GM19468 (cell line): ENCODE data around the gene KLK13.

Source experiments
- ATAC-seq: cut with Tn5 transposase; IDR thresholded peaks from one replicate; pipeline ENCODE4 v1.9.1; 2021; ENCODE audit warnings: mild to moderate bottlenecking, moderate library complexity, moderate number of reproducible peaks; ENCODE audit not compliant: unreplicated experiment; ENCODE audit errors: extremely low read depth

The KLK13 gene

GRCh38 chr19:51093510-51094345 lies 28.8 kb upstream of the KLK13 start:
- ATAC-seq, result no peak

- no peak for ATAC-seq
Measured at GRCh38 chr19:51093101-51093500, 28.2 kb upstream of the KLK13 start.

- no peak for ATAC-seq
Measured at GRCh38 chr19:51091895-51092873, 27.3 kb upstream of the KLK13 start.

- ATAC-seq, result no peak
Measured at GRCh38 chr19:51091126-51091525, 26.2 kb upstream of the KLK13 start.

- ATAC-seq, result no peak
Measured at GRCh38 chr19:51090471-51090870, 25.6 kb upstream of the KLK13 start.

- ATAC-seq, result no peak
Measured at GRCh38 chr19:51089786-51090185, 24.9 kb upstream of the KLK13 start.

GRCh38 chr19:51086153-51086850 lies 21.4 kb upstream of the KLK13 start:
- no peak for ATAC-seq

GRCh38 chr19:51084505-51084904 lies 19.6 kb upstream of the KLK13 start:
- ATAC-seq, result no peak

GRCh38 chr19:51083783-51084182 lies 18.9 kb upstream of the KLK13 start:
- ATAC-seq, result no peak

GRCh38 chr19:51083181-51083580 lies 18.3 kb upstream of the KLK13 start:
- ATAC-seq, result no peak

GRCh38 chr19:51082611-51083010 lies 17.7 kb upstream of the KLK13 start, which contains the start of gene KLK14:
Gene KLK14 (minus strand): TSS chr19:51082887. CDS start chr19:51082614, 273 bp downstream.
- ATAC-seq, result no peak

- ATAC-seq, result no peak
Measured at GRCh38 chr19:51081476-51081875, 16.6 kb upstream of the KLK13 start.

GRCh38 chr19:51079481-51080110 lies 14.7 kb upstream of the KLK13 start:
- ATAC-seq, result no peak

- ATAC-seq, result no peak
Measured at GRCh38 chr19:51078731-51079130, 13.8 kb upstream of the KLK13 start.

GRCh38 chr19:51078104-51078503 lies 13.2 kb upstream of the KLK13 start:
- ATAC-seq, result no peak

GRCh38 chr19:51076631-51077213 lies 11.8 kb upstream of the KLK13 start:
- no peak for ATAC-seq

- ATAC-seq, result no peak
Measured at GRCh38 chr19:51075998-51076397, 11.1 kb upstream of the KLK13 start.

- no peak for ATAC-seq
Measured at GRCh38 chr19:51071095-51071405, 6.2 kb upstream of the KLK13 start.

GRCh38 chr19:51070334-51071094 lies 5.6 kb upstream of the KLK13 start:
- no peak for ATAC-seq
